HFFc6 (cell line): ENCODE results near the gene PARP11. TPM values are rescaled to one million over a fixed set of nuclear protein-coding genes. Genes with fewer than 3 reads are reported as not detected.

Source experiments
- DNase-seq: peaks from one replicate; pipeline ENCODE4 v3.0.0-alpha.2; 2018
- H3K27ac Mint-ChIP-seq: 2 replicates; pipeline ENCODE4 v1.8.0; 2020; ENCODE audit warnings: mild to moderate bottlenecking, mixed read lengths
- H3K27me3 Mint-ChIP-seq: 2 replicates; pipeline ENCODE4 v1.8.0; 2021; ENCODE audit warnings: mild to moderate bottlenecking, moderate library complexity, mixed read lengths; ENCODE audit not compliant: insufficient read depth
- H3K36me3 Mint-ChIP-seq: 2 replicates; pipeline ENCODE4 v1.8.0; 2021; ENCODE audit warnings: low read depth, mixed read lengths
- H3K4me1 Mint-ChIP-seq: 2 replicates; pipeline ENCODE4 v1.8.0; 2020; ENCODE audit warnings: low read depth, mixed read lengths
- H3K4me3 Mint-ChIP-seq: 2 replicates; pipeline ENCODE4 v1.8.0; 2020; ENCODE audit warnings: mild to moderate bottlenecking, moderate library complexity, mixed read lengths
- H3K9me3 Mint-ChIP-seq: 2 replicates; pipeline ENCODE4 v1.8.0; 2020; ENCODE audit warnings: mild to moderate bottlenecking, mixed read lengths
- total RNA-seq, 6 experiments: library from RNA; stranded (reverse); fragmentation: NEBNext Ultra II Directional; extraction: Animal tissue kit (Norgen Biotek cat#: 25700); gene quantifications; 2 replicates in 1 of 6; 3 replicates in 5 of 6; pipeline ENCODE4 v1.2.3, GENCODE V29; 2021
- TF ChIP-seq, protein P1 (sequence below): fragments of 200-600 bp; sonication (generic); IDR thresholded peaks from 2 replicates; pipeline ENCODE4 v1.5.0; 2021; ENCODE audit warnings: antibody characterized with exemption, mild to moderate bottlenecking

Gene PARP11
- total RNA-seq, 6 experiments from 2014 or later = 3.2 to 5.0 (median 3.3) TPM

DNA sequence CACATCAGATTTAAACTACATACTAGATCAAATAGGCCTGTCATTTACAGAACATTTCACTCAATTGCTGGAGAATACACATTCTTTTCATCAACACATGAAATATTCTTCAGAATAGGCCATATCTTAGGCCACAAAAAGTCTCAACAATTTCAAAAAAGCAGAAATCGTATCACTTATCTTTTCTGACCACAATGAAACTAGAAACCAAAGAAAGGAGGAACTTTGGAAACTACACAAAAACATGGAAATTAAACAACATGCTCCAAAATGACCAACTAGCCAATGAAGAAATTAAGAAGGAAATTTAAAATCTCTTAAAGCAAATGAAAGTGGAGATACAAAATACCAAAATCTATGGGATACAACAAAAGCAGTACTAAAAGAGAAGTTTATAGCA lies 35.1 kb downstream of the PARP11 start:
- TF ChIP-seq, protein P1, sequence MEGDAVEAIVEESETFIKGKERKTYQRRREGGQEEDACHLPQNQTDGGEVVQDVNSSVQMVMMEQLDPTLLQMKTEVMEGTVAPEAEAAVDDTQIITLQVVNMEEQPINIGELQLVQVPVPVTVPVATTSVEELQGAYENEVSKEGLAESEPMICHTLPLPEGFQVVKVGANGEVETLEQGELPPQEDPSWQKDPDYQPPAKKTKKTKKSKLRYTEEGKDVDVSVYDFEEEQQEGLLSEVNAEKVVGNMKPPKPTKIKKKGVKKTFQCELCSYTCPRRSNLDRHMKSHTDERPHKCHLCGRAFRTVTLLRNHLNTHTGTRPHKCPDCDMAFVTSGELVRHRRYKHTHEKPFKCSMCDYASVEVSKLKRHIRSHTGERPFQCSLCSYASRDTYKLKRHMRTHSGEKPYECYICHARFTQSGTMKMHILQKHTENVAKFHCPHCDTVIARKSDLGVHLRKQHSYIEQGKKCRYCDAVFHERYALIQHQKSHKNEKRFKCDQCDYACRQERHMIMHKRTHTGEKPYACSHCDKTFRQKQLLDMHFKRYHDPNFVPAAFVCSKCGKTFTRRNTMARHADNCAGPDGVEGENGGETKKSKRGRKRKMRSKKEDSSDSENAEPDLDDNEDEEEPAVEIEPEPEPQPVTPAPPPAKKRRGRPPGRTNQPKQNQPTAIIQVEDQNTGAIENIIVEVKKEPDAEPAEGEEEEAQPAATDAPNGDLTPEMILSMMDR = no peak
- H3K9me3 Mint-ChIP-seq = peaks cover 4% of the 10 kb centered on the region; the same call in 1 of the 2 replicates
- H3K27ac Mint-ChIP-seq = no peak overlapping the region
- no peak for DNase-seq
- peaks cover 6% of the 10 kb centered on the region; the same call in 1 of the 2 replicates for H3K36me3 Mint-ChIP-seq
- H3K27me3 Mint-ChIP-seq = peaks cover 2% of the 10 kb centered on the region
- H3K4me1 Mint-ChIP-seq = no peaks in the 10 kb centered on the region
- H3K4me3 Mint-ChIP-seq = no peak overlapping the region

DNA sequence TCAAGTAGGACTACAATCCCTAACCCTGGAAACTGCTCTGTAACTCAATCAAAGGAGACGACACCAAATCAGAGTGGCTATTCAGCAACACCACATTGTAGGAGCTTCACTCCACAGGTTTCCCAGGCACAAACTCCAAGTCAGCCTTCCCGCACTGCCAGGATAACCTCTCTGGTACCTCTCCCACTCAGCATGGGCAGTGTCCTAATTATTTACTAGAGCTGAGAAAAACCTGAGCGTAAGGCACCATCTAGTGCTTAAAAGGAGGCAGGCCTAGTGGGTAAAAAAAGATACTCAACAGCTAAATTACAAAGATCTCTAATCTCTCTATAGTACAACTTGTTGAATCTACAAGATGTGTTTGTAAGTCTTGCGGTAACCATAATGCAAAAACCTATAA lies 36.1 kb downstream of the PARP11 start:
- TF ChIP-seq, protein P1 = no peak
- Mint-ChIP-seq H3K9me3 (peaks cover 4% of the 10 kb centered on the region; the same call in 1 of the 2 replicates), H3K4me3 (no peak overlapping the region), H3K4me1 (no peaks in the 10 kb centered on the region), H3K27ac (no peak overlapping the region), H3K27me3 (peaks cover 2% of the 10 kb centered on the region), H3K36me3 (peaks cover 6% of the 10 kb centered on the region; the same call in 1 of the 2 replicates)
- DNase-seq = no peak

DNA sequence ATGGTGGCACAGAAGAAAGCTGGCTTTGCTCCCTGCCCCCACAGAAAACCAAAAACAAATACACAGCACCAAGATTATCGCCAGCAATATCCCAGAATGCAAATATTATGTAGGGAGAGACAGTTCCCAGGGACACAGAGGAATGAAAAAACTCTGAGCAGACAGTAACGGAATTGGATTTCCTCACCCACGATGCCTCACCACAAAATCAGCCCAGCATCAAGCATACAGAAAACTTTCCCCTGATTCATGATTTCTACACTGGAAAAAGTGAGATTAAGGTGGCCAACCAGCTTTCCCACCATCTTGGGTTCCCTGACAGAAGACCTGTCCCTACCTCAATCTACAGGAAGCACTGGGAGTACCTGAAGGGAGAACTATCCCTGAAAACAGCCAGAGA lies 36.6 kb downstream of the PARP11 start:
- peaks cover 4% of the 10 kb centered on the region; the same call in 1 of the 2 replicates for H3K9me3 Mint-ChIP-seq
- H3K27me3 Mint-ChIP-seq = peaks cover 2% of the 10 kb centered on the region
- no peak overlapping the region for H3K27ac Mint-ChIP-seq
- no peaks in the 10 kb centered on the region for H3K4me1 Mint-ChIP-seq
- DNase-seq = no peak
- TF ChIP-seq, protein P1 = no peak
- no peak overlapping the region for H3K4me3 Mint-ChIP-seq
- peaks cover 6% of the 10 kb centered on the region; the same call in 1 of the 2 replicates for H3K36me3 Mint-ChIP-seq

DNA sequence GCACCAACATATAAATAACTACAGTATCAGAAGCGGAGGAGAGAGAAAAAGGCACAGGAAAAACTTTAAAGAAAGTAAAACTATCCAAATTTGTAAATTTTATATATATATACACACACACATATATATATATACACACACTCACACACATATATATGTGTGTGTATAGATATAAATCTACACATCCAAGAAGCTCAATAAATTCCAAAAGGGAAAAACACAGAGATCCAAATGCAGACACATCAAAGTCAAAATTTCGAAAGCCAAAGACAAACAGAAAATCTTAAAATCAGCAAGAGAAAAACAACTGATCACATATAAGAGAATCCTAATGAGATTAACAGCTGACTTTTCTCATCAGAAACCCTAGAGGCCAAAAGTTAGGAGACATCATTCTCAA lies 37.3 kb downstream of the PARP11 start:
- Mint-ChIP-seq H3K27ac (no peak overlapping the region), H3K27me3 (peaks cover 2% of the 10 kb centered on the region), H3K4me1 (no peaks in the 10 kb centered on the region), H3K9me3 (peaks cover 4% of the 10 kb centered on the region; the same call in 1 of the 2 replicates), H3K4me3 (no peak overlapping the region), H3K36me3 (peaks cover 6% of the 10 kb centered on the region; the same call in 1 of the 2 replicates)
- DNase-seq = no peak
- TF ChIP-seq, protein P1 = no peak

DNA sequence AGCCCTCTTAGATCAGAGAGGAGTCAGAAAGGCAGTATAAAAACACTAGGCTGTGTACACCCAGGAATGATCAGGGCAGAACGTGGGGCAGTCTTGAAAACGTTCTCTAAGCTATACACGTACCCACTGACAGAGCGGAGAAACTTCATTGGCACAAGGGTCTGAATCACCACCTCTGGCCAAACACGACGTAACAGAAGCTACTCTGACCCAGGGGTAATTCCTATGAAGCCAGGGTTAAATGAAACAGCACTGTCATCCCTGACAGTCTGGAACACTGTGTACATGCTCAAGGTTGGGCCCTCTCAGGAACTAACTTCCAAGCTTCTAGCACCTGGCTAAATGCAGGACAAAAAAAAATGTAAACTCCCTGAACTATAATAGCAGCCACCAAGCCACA lies 38.4 kb downstream of the PARP11 start:
- peaks cover 4% of the 10 kb centered on the region; the same call in 1 of the 2 replicates for H3K9me3 Mint-ChIP-seq
- TF ChIP-seq, protein P1 = no peak
- DNase-seq = no peak
- H3K4me1 Mint-ChIP-seq = no peaks in the 10 kb centered on the region
- peaks cover 2% of the 10 kb centered on the region for H3K27me3 Mint-ChIP-seq
- H3K36me3 Mint-ChIP-seq = peaks cover 6% of the 10 kb centered on the region; the same call in 1 of the 2 replicates
- H3K4me3 Mint-ChIP-seq = no peak overlapping the region
- H3K27ac Mint-ChIP-seq = no peak overlapping the region
